ENCODE results near the gene ZNF473.
A peak's percentile ranks its signal among the peaks of the same experiment; 100 is the strongest.

ZNF473 gene

DNA sequence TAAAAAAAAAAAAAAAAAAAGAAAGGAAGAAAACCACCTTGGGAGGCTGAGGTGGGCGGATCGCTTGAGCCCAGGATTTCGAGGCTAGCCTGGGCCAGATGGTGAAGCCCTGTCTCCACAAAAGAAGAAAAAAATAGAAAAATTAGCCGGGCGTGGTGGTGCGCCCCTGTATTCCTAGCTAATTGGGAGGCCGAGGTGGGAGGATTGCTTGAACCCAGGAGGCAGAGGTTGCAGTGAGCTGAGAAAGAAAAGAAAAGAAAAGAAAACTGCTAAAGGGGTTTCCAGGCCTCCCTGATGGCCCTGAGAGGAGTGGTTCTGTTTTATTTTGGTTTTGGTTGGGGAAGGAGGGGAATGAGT, 723 bp downstream of the ZNF473 start:
- H3K27me3 ChIP-seq (ENCODE audit: control insufficient read depth in 1 of 2, insufficient read depth in 2 of 2, low read length in 2 of 2) = no peaks in the 10 kb centered on the region
- no peaks in the 10 kb centered on the region for H3K9me3 ChIP-seq (ENCODE audit: control insufficient read depth in 2 of 2, low read length in 2 of 2)
- no peak overlapping the region for H3K9ac ChIP-seq (ENCODE audit: low read length in 2 of 2)
- H3K4me3 ChIP-seq (ENCODE audit: low read length in 2 of 2) = peak overlapping the region; percentile 7 to 99
- H3K36me3 ChIP-seq (ENCODE audit: control insufficient read depth in 2 of 2, insufficient read depth in 2 of 2, low read length in 2 of 2) = peaks cover 9 to 12% of the 10 kb centered on the region in 2 donors
- no peak overlapping the region for H3K27ac ChIP-seq (ENCODE audit: low read length)
- peaks cover 26% of the 10 kb centered on the region for H3K4me1 ChIP-seq (ENCODE audit: control insufficient read depth, insufficient read depth, low read length)

GRCh38 chr19:50030225-50030624, 4.4 kb downstream of the ZNF473 start:
- H3K4me1 ChIP-seq (ENCODE audit: control insufficient read depth, insufficient read depth, low read length) = peaks cover 13% of the 10 kb centered on the region
- no peaks in the 10 kb centered on the region for H3K27me3 ChIP-seq (ENCODE audit: control insufficient read depth in 1 of 2, insufficient read depth in 2 of 2, low read length in 2 of 2)
- H3K27ac ChIP-seq (ENCODE audit: low read length) = no peak overlapping the region
- H3K36me3 ChIP-seq (ENCODE audit: control insufficient read depth in 2 of 2, insufficient read depth in 2 of 2, low read length in 2 of 2) = peaks cover 36 to 39% of the 10 kb centered on the region in 2 donors
- no peak overlapping the region for H3K9ac ChIP-seq (ENCODE audit: low read length in 2 of 2)
- H3K4me3 ChIP-seq (ENCODE audit: low read length in 2 of 2) = no peak overlapping the region
- H3K9me3 ChIP-seq (ENCODE audit: control insufficient read depth in 2 of 2, low read length in 2 of 2) = no peaks in the 10 kb centered on the region

GRCh38 chr19:50030937-50031336, 5.1 kb downstream of the ZNF473 start:
- Histone ChIP-seq H3K4me3 (ENCODE audit: low read length in 2 of 2) (no peak overlapping the region), H3K9me3 (ENCODE audit: control insufficient read depth in 2 of 2, low read length in 2 of 2) (no peaks in the 10 kb centered on the region), H3K27ac (ENCODE audit: low read length) (no peak overlapping the region), H3K4me1 (ENCODE audit: control insufficient read depth, insufficient read depth, low read length) (peaks cover 11% of the 10 kb centered on the region), H3K9ac (ENCODE audit: low read length in 2 of 2) (no peak overlapping the region), H3K36me3 (ENCODE audit: control insufficient read depth in 2 of 2, insufficient read depth in 2 of 2, low read length in 2 of 2) (peaks cover 39 to 44% of the 10 kb centered on the region in 2 donors), H3K27me3 (ENCODE audit: control insufficient read depth in 1 of 2, insufficient read depth in 2 of 2, low read length in 2 of 2) (no peaks in the 10 kb centered on the region)

DNA sequence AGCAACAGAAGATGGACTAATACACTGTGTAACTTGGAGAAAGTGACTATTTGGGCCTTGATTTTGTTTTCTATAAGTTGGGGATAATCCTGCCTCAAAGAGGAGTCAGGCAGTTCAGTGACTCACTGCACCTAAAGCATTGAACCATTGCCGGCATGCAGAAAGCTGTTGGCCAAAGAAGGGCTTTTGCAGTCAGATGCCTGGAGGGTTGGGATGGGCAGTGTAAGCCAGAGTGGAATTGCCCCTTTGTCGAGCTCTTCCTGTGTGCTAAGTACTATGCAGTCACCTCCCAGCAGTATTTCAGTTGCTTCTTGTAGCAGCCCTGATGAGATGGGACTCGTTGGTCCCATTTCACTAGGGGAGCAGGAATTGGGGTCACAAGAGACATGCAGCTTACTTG, 11.1 kb downstream of the ZNF473 start:
- H3K4me1 ChIP-seq (ENCODE audit: control insufficient read depth, insufficient read depth, low read length) = no peaks in the 10 kb centered on the region
- H3K4me3 ChIP-seq (ENCODE audit: low read length in 2 of 2) = no peak overlapping the region
- H3K9me3 ChIP-seq (ENCODE audit: control insufficient read depth in 2 of 2, low read length in 2 of 2) = no peaks in the 10 kb centered on the region
- no peaks in the 10 kb centered on the region for H3K27me3 ChIP-seq (ENCODE audit: control insufficient read depth in 1 of 2, insufficient read depth in 2 of 2, low read length in 2 of 2)
- H3K27ac ChIP-seq (ENCODE audit: low read length) = no peak overlapping the region
- H3K9ac ChIP-seq (ENCODE audit: low read length in 2 of 2) = no peak overlapping the region
- H3K36me3 ChIP-seq (ENCODE audit: control insufficient read depth in 2 of 2, insufficient read depth in 2 of 2, low read length in 2 of 2) = peaks cover 54 to 62% of the 10 kb centered on the region in 2 donors

- Histone ChIP-seq H3K4me3 (ENCODE audit: low read length in 2 of 2) (no peak overlapping the region), H3K36me3 (ENCODE audit: control insufficient read depth in 2 of 2, insufficient read depth in 2 of 2, low read length in 2 of 2) (peaks cover 55 to 65% of the 10 kb centered on the region in 2 donors), H3K9ac (ENCODE audit: low read length in 2 of 2) (no peak overlapping the region), H3K27me3 (ENCODE audit: control insufficient read depth in 1 of 2, insufficient read depth in 2 of 2, low read length in 2 of 2) (no peaks in the 10 kb centered on the region), H3K9me3 (ENCODE audit: control insufficient read depth in 2 of 2, low read length in 2 of 2) (peaks cover 15 to 19% of the 10 kb centered on the region in 2 donors), H3K4me1 (ENCODE audit: control insufficient read depth, insufficient read depth, low read length) (no peaks in the 10 kb centered on the region), H3K27ac (ENCODE audit: low read length) (no peak overlapping the region)
These were observed 14.2 kb downstream of the ZNF473 start for GRCh38 chr19:50039968-50040367.

DNA sequence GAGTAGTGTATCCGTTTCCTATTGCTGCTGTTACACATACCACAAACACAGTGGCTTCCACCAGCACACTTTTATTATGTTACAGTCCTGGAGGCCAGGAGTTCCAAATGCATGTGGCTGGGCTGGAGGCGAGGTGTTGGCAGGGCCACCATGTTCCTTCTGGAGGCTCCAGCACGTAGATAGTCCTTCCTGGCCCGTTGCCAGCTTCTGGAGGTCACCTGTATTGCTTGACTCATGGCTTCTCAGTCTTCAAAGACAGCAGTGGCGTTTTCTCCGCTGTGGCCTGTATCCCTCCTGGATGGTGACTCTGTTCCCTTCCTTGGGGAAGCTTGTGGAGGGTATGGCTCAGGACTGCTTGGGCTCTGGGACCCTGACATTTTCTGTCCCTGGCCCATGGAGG, 15.2 kb downstream of the ZNF473 start:
- H3K36me3 ChIP-seq (ENCODE audit: control insufficient read depth in 2 of 2, insufficient read depth in 2 of 2, low read length in 2 of 2) = peaks cover 62 to 71% of the 10 kb centered on the region in 2 donors
- no peak overlapping the region for H3K9ac ChIP-seq (ENCODE audit: low read length in 2 of 2)
- peaks cover 25 to 29% of the 10 kb centered on the region in 2 donors for H3K9me3 ChIP-seq (ENCODE audit: control insufficient read depth in 2 of 2, low read length in 2 of 2)
- no peak overlapping the region for H3K27ac ChIP-seq (ENCODE audit: low read length)
- no peaks in the 10 kb centered on the region for H3K27me3 ChIP-seq (ENCODE audit: control insufficient read depth in 1 of 2, insufficient read depth in 2 of 2, low read length in 2 of 2)
- no peak overlapping the region for H3K4me3 ChIP-seq (ENCODE audit: low read length in 2 of 2)
- H3K4me1 ChIP-seq (ENCODE audit: control insufficient read depth, insufficient read depth, low read length) = no peaks in the 10 kb centered on the region

- no peaks in the 10 kb centered on the region for H3K4me1 ChIP-seq (ENCODE audit: control insufficient read depth, insufficient read depth, low read length)
- H3K4me3 ChIP-seq (ENCODE audit: low read length in 2 of 2) = no peak overlapping the region
- no peak overlapping the region for H3K9ac ChIP-seq (ENCODE audit: low read length in 2 of 2)
- peaks cover 68 to 77% of the 10 kb centered on the region in 2 donors for H3K36me3 ChIP-seq (ENCODE audit: control insufficient read depth in 2 of 2, insufficient read depth in 2 of 2, low read length in 2 of 2)
- H3K27me3 ChIP-seq (ENCODE audit: control insufficient read depth in 1 of 2, insufficient read depth in 2 of 2, low read length in 2 of 2) = no peaks in the 10 kb centered on the region
- H3K9me3 ChIP-seq (ENCODE audit: control insufficient read depth in 2 of 2, low read length in 2 of 2) = peaks cover 36 to 42% of the 10 kb centered on the region in 2 donors
- no peak overlapping the region for H3K27ac ChIP-seq (ENCODE audit: low read length)
These were observed 16.7 kb downstream of the ZNF473 start for GRCh38 chr19:50042363-50043024.

DNA sequence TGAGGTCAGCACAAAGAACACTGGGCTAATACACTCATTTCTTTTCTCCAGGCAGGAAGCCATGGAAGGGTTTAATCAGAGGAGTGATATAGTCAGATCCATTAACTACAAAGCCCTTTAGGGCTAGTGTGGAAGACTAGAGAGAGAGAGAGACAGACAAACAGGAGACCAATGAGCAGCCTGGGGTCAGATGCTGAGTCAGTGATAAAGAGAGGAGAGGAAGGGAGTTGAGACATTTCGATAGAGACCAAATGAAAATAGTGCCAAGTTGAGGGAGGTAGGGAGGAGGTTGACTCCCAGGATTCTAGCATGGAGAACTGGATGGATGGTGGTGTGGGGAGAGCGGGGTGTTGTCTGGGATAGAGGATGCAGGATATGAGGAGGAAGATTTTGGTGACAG, 18.2 kb downstream of the ZNF473 start:
- Histone ChIP-seq H3K9ac (ENCODE audit: low read length in 2 of 2) (no peak overlapping the region), H3K4me3 (ENCODE audit: low read length in 2 of 2) (peak overlapping the region in 1 of 2 donors; percentile 8), H3K9me3 (ENCODE audit: control insufficient read depth in 2 of 2, low read length in 2 of 2) (peaks cover 49% of the 10 kb centered on the region in 2 donors), H3K27me3 (ENCODE audit: control insufficient read depth in 1 of 2, insufficient read depth in 2 of 2, low read length in 2 of 2) (no peaks in the 10 kb centered on the region), H3K4me1 (ENCODE audit: control insufficient read depth, insufficient read depth, low read length) (no peaks in the 10 kb centered on the region), H3K27ac (ENCODE audit: low read length) (no peak overlapping the region), H3K36me3 (ENCODE audit: control insufficient read depth in 2 of 2, insufficient read depth in 2 of 2, low read length in 2 of 2) (peaks cover 68 to 74% of the 10 kb centered on the region in 2 donors)

DNA sequence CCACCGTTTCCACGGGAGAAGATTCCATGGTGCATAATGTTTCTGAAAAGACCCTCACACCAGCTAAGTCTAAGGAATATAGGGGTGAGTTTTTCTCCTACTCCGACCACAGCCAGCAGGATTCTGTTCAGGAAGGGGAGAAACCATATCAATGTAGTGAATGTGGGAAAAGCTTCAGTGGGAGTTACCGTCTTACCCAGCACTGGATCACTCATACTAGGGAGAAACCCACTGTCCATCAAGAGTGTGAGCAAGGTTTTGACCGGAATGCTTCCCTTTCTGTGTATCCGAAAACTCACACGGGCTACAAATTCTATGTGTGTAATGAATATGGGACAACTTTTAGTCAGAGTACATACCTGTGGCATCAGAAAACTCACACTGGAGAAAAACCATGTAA, 19.1 kb downstream of the ZNF473 start:
- peak overlapping the region in 1 of 2 donors; percentile 28 for H3K4me3 ChIP-seq (ENCODE audit: low read length in 2 of 2)
- H3K27me3 ChIP-seq (ENCODE audit: control insufficient read depth in 1 of 2, insufficient read depth in 2 of 2, low read length in 2 of 2) = no peaks in the 10 kb centered on the region
- peaks cover 51 to 52% of the 10 kb centered on the region in 2 donors for H3K9me3 ChIP-seq (ENCODE audit: control insufficient read depth in 2 of 2, low read length in 2 of 2)
- peaks cover 61 to 65% of the 10 kb centered on the region in 2 donors for H3K36me3 ChIP-seq (ENCODE audit: control insufficient read depth in 2 of 2, insufficient read depth in 2 of 2, low read length in 2 of 2)
- H3K27ac ChIP-seq (ENCODE audit: low read length) = no peak overlapping the region
- no peak overlapping the region for H3K9ac ChIP-seq (ENCODE audit: low read length in 2 of 2)
- H3K4me1 ChIP-seq (ENCODE audit: control insufficient read depth, insufficient read depth, low read length) = no peaks in the 10 kb centered on the region

GRCh38 chr19:50046649-50047503, 21.1 kb downstream of the ZNF473 start:
- no peak overlapping the region for H3K27ac ChIP-seq (ENCODE audit: low read length)
- peaks cover 41 to 45% of the 10 kb centered on the region in 2 donors for H3K36me3 ChIP-seq (ENCODE audit: control insufficient read depth in 2 of 2, insufficient read depth in 2 of 2, low read length in 2 of 2)
- peaks cover 53 to 55% of the 10 kb centered on the region in 2 donors for H3K9me3 ChIP-seq (ENCODE audit: control insufficient read depth in 2 of 2, low read length in 2 of 2)
- H3K9ac ChIP-seq (ENCODE audit: low read length in 2 of 2) = no peak overlapping the region
- H3K4me3 ChIP-seq (ENCODE audit: low read length in 2 of 2) = no peak overlapping the region
- H3K27me3 ChIP-seq (ENCODE audit: control insufficient read depth in 1 of 2, insufficient read depth in 2 of 2, low read length in 2 of 2) = no peaks in the 10 kb centered on the region
- H3K4me1 ChIP-seq (ENCODE audit: control insufficient read depth, insufficient read depth, low read length) = peaks cover 6% of the 10 kb centered on the region

DNA sequence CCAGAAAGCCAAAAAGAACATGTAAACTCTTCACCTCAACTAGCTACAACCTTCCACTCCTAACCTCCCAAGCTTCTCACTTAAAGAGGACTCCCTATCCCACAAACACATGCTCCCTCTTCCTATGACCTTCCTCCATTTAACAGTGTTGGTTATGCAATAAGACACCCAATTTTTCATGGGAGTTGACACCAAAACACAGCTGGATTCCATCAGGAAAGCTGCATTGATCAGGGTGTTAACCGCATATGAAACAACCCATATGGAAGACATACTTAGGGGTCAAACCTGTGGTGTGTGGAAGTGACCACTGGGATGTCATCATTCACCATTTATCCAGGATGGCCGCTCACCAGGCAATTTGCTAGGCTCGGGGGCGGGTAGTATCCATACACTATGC, 21.9 kb downstream of the ZNF473 start:
- Histone ChIP-seq H3K9ac (ENCODE audit: low read length in 2 of 2) (no peak overlapping the region), H3K4me3 (ENCODE audit: low read length in 2 of 2) (no peak overlapping the region), H3K4me1 (ENCODE audit: control insufficient read depth, insufficient read depth, low read length) (peaks cover 6% of the 10 kb centered on the region), H3K27me3 (ENCODE audit: control insufficient read depth in 1 of 2, insufficient read depth in 2 of 2, low read length in 2 of 2) (no peaks in the 10 kb centered on the region), H3K9me3 (ENCODE audit: control insufficient read depth in 2 of 2, low read length in 2 of 2) (peaks cover 52% of the 10 kb centered on the region in 2 donors), H3K36me3 (ENCODE audit: control insufficient read depth in 2 of 2, insufficient read depth in 2 of 2, low read length in 2 of 2) (peaks cover 33 to 37% of the 10 kb centered on the region in 2 donors), H3K27ac (ENCODE audit: low read length) (no peak overlapping the region)
